ENCODE data around the gene STXBP1. TPM values are rescaled to one million over a fixed set of nuclear protein-coding genes. Genes with fewer than 3 reads are reported as not detected.
A peak's percentile ranks its signal among the peaks of the same experiment; 100 is the strongest.

The STXBP1 gene
- total and polyA plus RNA-seq, 8 donors, result 5.2 to 77.7 (median 17.6) TPM

DNA sequence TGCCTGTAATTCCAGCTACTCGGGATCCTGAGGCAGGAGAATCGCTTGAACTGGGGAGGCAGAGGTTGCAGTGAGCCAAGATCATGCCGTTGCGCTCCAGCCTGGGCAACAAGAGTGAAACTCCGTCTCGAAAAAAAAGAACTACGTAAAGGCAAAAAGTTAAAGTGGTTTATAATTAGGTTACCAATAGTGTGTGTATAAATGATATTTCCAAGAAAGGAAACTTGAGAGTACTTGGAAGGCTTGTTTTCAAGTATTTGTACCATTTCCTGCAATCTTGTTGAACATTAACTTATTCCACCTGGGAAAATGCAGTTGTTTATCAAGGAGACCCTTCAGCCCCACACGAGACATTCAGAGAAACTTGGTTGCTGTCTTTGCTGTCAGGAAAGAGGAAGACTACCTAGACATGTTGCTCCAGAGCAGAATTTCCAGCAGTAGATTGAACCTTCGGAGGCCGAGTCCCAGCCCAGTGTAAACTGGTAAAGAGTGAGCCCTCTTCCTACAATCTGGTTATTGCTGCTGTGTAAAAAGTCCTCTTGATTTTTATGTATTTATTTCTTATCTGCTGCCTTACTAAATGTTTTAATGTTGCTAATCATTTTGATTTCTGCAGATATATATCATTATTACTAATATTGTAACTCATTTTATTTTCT is 30.1 kb downstream of the STXBP1 start:
- DNase-seq, result no peak
- 42 to 57% (median 52%) methylated on average over 10 of the region's 10 CpGs for WGBS, 5 donors

DNA sequence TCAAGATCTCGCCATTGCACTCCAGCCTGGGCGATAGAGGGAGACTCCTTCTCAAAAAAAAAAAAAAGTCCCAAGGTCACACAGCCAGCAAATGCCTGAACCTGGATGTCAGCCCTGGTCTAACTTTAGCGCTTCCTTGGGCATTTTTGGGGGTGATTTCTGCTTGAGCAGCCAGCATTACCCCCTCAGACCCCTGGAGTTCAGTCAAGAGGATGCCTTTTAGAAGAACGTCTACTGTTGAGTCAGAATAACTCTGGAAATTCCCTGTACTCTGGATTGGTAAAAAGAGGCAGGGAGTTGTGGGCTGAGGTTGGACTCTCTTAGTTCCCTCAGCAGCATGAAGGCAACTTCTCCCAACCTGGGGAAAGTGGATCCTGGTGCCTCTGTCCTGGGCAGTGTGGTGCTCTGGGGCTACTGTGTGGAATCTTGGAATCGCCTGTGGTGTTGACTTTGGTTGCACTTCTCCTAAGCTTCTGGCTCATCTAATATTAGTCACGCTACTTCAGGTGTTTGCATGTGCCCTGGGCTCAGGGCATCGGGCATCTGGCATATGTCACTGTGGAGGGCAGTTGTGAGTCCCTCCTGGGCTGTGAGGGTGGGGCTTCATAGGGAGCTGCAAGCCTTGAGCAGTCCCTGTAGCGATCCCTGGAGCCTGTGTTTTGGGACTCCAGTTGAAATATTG is 32.2 kb downstream of the STXBP1 start:
- WGBS, 5 donors, result 76 to 87% (median 83%) methylated on average over 8 of the region's 8 CpGs
- no peak overlapping the region for H3K4me3 ChIP-seq
- no peaks in the 10 kb centered on the region for H3K36me3 ChIP-seq
- H3K27ac ChIP-seq, result peak overlapping the region in 1 of 5 donors; percentile 9
- H3K9me3 ChIP-seq, result no peaks in the 10 kb centered on the region
- DNase-seq, result no peak
- H3K27me3 ChIP-seq, result no peaks in the 10 kb centered on the region
- H3K4me1 ChIP-seq, result peaks cover 0 to 40% (median 16%) of the 10 kb centered on the region in 4 donors
- intact Hi-C loops (cut with DNase I; ENCODE audit: low total_unique reads), result no loop called here
- TF ChIP-seq POLR2AphosphoS5 (IDR thresholded peaks at IDR 0.05) (peak in 1 of 3 donors; percentile 38), CTCF (IDR thresholded peaks at IDR 0.05) (no peak)

More for the DNA sequence above, 30.1 kb downstream of the STXBP1 start:
- intact Hi-C loops (cut with DNase I; ENCODE audit: low total_unique reads), result no loop called here
- Histone ChIP-seq H3K27me3 (no peaks in the 10 kb centered on the region), H3K4me3 (no peak overlapping the region), H3K4me1 (peaks cover 0 to 48% (median 20%) of the 10 kb centered on the region in 4 donors), H3K36me3 (no peaks in the 10 kb centered on the region), H3K27ac (peak overlapping the region in 3 of 5 donors; percentile 6 to 49 (median 34)), H3K9me3 (no peaks in the 10 kb centered on the region)
- TF ChIP-seq POLR2AphosphoS5 (IDR thresholded peaks at IDR 0.05) (no peak), EP300 (IDR thresholded peaks at IDR 0.05) (no peak), POLR2A (IDR thresholded peaks at IDR 0.05) (no peak), CTCF (IDR thresholded peaks at IDR 0.05) (no peak)

- Histone ChIP-seq H3K4me1 (peaks cover 0 to 40% (median 16%) of the 10 kb centered on the region in 4 donors), H3K27me3 (no peaks in the 10 kb centered on the region), H3K9me3 (no peaks in the 10 kb centered on the region), H3K4me3 (no peak overlapping the region), H3K27ac (peak overlapping the region in 1 of 5 donors; percentile 9), H3K36me3 (no peaks in the 10 kb centered on the region)
- no peak for DNase-seq
- no peak for TF ChIP-seq CTCF (IDR thresholded peaks at IDR 0.05)
- intact Hi-C loops (cut with DNase I; ENCODE audit: low total_unique reads), result no loop called here
- 38 to 58% (median 51%) methylated on average over 4 of the region's 4 CpGs for WGBS, 5 donors
Observed at GRCh38 chr9:127644943-127645342, 32.9 kb downstream of the STXBP1 start.

DNA sequence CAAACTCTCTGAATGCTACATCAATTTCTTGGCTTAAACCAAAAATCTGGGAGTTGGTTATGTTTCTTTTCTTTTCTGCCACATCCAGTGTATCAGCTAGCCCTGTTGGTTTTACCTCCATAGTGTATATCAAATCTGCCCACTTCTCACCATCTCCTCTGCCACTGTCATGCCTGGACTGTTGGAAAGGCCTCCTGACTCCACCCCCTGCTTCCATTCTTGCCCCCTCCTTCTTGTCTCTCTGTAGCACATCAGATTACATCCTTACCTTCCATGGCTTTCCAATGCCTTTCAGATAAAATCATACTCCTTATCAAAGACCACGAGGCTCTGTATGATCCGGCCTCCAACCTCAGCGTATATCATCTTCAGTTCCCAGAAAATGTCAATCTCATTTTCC is 35.4 kb downstream of the STXBP1 start:
- DNase-seq, result no peak
- Histone ChIP-seq H3K4me1 (peaks cover 0 to 29% (median 11%) of the 10 kb centered on the region in 4 donors), H3K27ac (no peak overlapping the region), H3K36me3 (peaks cover 0 to 10% (median 5%) of the 10 kb centered on the region in 4 donors), H3K4me3 (no peak overlapping the region), H3K27me3 (no peaks in the 10 kb centered on the region), H3K9me3 (no peaks in the 10 kb centered on the region)
- no peak for TF ChIP-seq EP300 (IDR thresholded peaks at IDR 0.05)
- TF ChIP-seq POLR2A (IDR thresholded peaks at IDR 0.05), result no peak
- no peak for TF ChIP-seq POLR2AphosphoS5 (IDR thresholded peaks at IDR 0.05)
- WGBS, 5 donors, result 72 to 83% (median 80%) methylated on average over 3 of the region's 3 CpGs
- intact Hi-C loops (cut with DNase I; ENCODE audit: low total_unique reads), result no loop called here

- DNase-seq, result no peak
- H3K27ac ChIP-seq, result no peak overlapping the region
- no peak for TF ChIP-seq CTCF (IDR thresholded peaks at IDR 0.05)
- no peak for TF ChIP-seq POLR2AphosphoS5 (IDR thresholded peaks at IDR 0.05)
- TF ChIP-seq EP300 (IDR thresholded peaks at IDR 0.05), result no peak
- no peak for TF ChIP-seq POLR2A (IDR thresholded peaks at IDR 0.05)
- H3K4me3 ChIP-seq, result no peak overlapping the region
- peaks cover 0 to 38% (median 27%) of the 10 kb centered on the region in 4 donors for H3K36me3 ChIP-seq
- peaks cover 0 to 9% (median 0%) of the 10 kb centered on the region in 4 donors for H3K4me1 ChIP-seq
- H3K9me3 ChIP-seq, result no peaks in the 10 kb centered on the region
- H3K27me3 ChIP-seq, result no peaks in the 10 kb centered on the region
- intact Hi-C loops (cut with DNase I; ENCODE audit: low total_unique reads), result no loop called here
- 78 to 90% (median 88%) methylated on average over 3 of the region's 3 CpGs for WGBS, 5 donors
Observed at GRCh38 chr9:127650518-127650917, 38.4 kb downstream of the STXBP1 start.

All from stomach (tissue), 9 donors.